Measurements from ENCODE around the gene TMEM179. TPM values are rescaled to one million over a fixed set of nuclear protein-coding genes. Genes with fewer than 3 reads are reported as not detected.

The TMEM179 gene
- total RNA-seq, 2 donors from 2014 or later = 2.6 to 9.6 TPM

- H3K27me3 ChIP-seq = no peaks in the 10 kb centered on the region
- no peaks in the 10 kb centered on the region for H3K9me3 ChIP-seq
- WGBS, 2 donors = 64 to 66% methylated on average over 11 to 15 of the region's 16 CpGs
- ATAC-seq (no peak), DNase-seq (no peak)
- H3K36me3 ChIP-seq (replicated peaks in 1 of 2; ENCODE audit: insufficient read depth in 1 of 2, low read depth in 2 of 2) = no peaks in the 10 kb centered on the region
- no peak overlapping the region for H3K27ac ChIP-seq
- intact Hi-C loops (cut with DNase I) = no loop called here
- no peak for TF ChIP-seq CTCF (IDR thresholded peaks at IDR 0.05)
- no peak for TF ChIP-seq POLR2A (IDR thresholded peaks at IDR 0.05)
- H3K4me1 ChIP-seq = peaks cover 45% of the 10 kb centered on the region
- no peak overlapping the region for H3K4me3 ChIP-seq
Observed at GRCh38 chr14:104576232-104576969, 28.2 kb downstream of the TMEM179 start.

- intact Hi-C loops (cut with DNase I) = loop anchor here (5.0 kb wide), 1 partner anchor 493 kb away; no protein-coding TSS in a partner anchor
- DNase-seq (no peak), ATAC-seq (no peak)
- Histone ChIP-seq H3K27ac (no peak overlapping the region), H3K36me3 (replicated peaks in 1 of 2; ENCODE audit: insufficient read depth in 1 of 2, low read depth in 2 of 2) (no peaks in the 10 kb centered on the region), H3K4me3 (no peak overlapping the region), H3K27me3 (no peaks in the 10 kb centered on the region), H3K4me1 (peaks cover 32% of the 10 kb centered on the region), H3K9me3 (no peaks in the 10 kb centered on the region)
- 77 to 81% methylated on average over 21 to 31 of the region's 31 CpGs for WGBS, 2 donors
- no peak for TF ChIP-seq POLR2A (IDR thresholded peaks at IDR 0.05)
- no peak for TF ChIP-seq CTCF (IDR thresholded peaks at IDR 0.05)
Observed at GRCh38 chr14:104574978-104575583, 29.5 kb downstream of the TMEM179 start.

- Histone ChIP-seq H3K4me3 (no peak overlapping the region), H3K27me3 (no peaks in the 10 kb centered on the region), H3K9me3 (no peaks in the 10 kb centered on the region), H3K4me1 (peaks cover 26% of the 10 kb centered on the region), H3K27ac (no peak overlapping the region), H3K36me3 (replicated peaks in 1 of 2; ENCODE audit: insufficient read depth in 1 of 2, low read depth in 2 of 2) (no peaks in the 10 kb centered on the region)
- intact Hi-C loops (cut with DNase I) = loop anchor here (5.0 kb wide), 1 partner anchor 492 kb away; no protein-coding TSS in a partner anchor
- DNase-seq (no peak), ATAC-seq (no peak)
- no peak for TF ChIP-seq POLR2A (IDR thresholded peaks at IDR 0.05)
- no peak for TF ChIP-seq CTCF (IDR thresholded peaks at IDR 0.05)
- WGBS, 2 donors = 56 to 69% methylated on average over 14 of the region's 14 CpGs
Observed at GRCh38 chr14:104574536-104574935, 30.0 kb downstream of the TMEM179 start.

- Histone ChIP-seq H3K4me1 (peaks cover 20% of the 10 kb centered on the region), H3K4me3 (no peak overlapping the region), H3K27ac (no peak overlapping the region), H3K27me3 (no peaks in the 10 kb centered on the region), H3K9me3 (no peaks in the 10 kb centered on the region), H3K36me3 (replicated peaks in 1 of 2; ENCODE audit: insufficient read depth in 1 of 2, low read depth in 2 of 2) (no peaks in the 10 kb centered on the region)
- ATAC-seq = no peak
- intact Hi-C loops (cut with DNase I) = loop anchor here (5.0 kb wide), 1 partner anchor 492 kb away; no protein-coding TSS in a partner anchor
- TF ChIP-seq CTCF (IDR thresholded peaks at IDR 0.05) (no peak), POLR2A (IDR thresholded peaks at IDR 0.05) (no peak)
- DNase-seq = no peak
- 65 to 70% methylated on average over 6 to 9 of the region's 9 CpGs for WGBS, 2 donors
Observed at GRCh38 chr14:104573930-104574329, 30.6 kb downstream of the TMEM179 start.
